ENCODE data around the gene TTBK1.

DNA sequence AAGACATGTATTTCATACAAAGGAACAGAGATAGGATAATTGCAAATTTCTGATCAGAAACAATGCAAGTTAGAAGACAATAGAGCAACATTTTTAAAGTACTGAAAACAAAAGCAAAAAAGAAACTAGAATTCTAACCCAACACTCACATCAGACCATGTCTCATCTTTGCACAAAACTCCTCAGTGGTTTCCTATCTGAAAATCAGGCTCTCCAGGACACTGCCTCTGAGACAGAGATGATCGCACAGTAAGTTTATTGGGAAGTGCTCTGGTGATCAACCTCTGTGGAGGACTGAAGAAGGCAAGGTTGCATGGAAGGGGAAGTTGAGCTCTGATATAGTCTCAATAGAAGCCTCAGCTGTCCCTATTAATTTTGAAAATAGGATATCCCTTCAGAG is 2.3 kb upstream of the TTBK1 start:
- no peak for TF ChIP-seq POLR2AphosphoS5 (IDR thresholded peaks at IDR 0.05)
- TF ChIP-seq, protein P1, sequence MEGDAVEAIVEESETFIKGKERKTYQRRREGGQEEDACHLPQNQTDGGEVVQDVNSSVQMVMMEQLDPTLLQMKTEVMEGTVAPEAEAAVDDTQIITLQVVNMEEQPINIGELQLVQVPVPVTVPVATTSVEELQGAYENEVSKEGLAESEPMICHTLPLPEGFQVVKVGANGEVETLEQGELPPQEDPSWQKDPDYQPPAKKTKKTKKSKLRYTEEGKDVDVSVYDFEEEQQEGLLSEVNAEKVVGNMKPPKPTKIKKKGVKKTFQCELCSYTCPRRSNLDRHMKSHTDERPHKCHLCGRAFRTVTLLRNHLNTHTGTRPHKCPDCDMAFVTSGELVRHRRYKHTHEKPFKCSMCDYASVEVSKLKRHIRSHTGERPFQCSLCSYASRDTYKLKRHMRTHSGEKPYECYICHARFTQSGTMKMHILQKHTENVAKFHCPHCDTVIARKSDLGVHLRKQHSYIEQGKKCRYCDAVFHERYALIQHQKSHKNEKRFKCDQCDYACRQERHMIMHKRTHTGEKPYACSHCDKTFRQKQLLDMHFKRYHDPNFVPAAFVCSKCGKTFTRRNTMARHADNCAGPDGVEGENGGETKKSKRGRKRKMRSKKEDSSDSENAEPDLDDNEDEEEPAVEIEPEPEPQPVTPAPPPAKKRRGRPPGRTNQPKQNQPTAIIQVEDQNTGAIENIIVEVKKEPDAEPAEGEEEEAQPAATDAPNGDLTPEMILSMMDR (IDR thresholded peaks at IDR 0.05): no peak
